WTC11 (cell line): ENCODE measurements around the gene PTGS1.

ENCODE experiments used
- ATF1 ChIP-seq: sonication (generic); formaldehyde crosslinking; IDR thresholded peaks from 2 replicates; pipeline ENCODE4 v1.8.1; 2023; ENCODE audit warnings: mild to moderate bottlenecking, moderate library complexity, missing genetic modification reagents
- TF ChIP-seq, protein P1 (sequence below): fragments of 200-600 bp; IDR thresholded peaks from 2 replicates; pipeline ENCODE4 v1.8.0; 2022; ENCODE audit warnings: antibody characterized with exemption

- no peak for TF ChIP-seq ATF1
- TF ChIP-seq, protein P1, sequence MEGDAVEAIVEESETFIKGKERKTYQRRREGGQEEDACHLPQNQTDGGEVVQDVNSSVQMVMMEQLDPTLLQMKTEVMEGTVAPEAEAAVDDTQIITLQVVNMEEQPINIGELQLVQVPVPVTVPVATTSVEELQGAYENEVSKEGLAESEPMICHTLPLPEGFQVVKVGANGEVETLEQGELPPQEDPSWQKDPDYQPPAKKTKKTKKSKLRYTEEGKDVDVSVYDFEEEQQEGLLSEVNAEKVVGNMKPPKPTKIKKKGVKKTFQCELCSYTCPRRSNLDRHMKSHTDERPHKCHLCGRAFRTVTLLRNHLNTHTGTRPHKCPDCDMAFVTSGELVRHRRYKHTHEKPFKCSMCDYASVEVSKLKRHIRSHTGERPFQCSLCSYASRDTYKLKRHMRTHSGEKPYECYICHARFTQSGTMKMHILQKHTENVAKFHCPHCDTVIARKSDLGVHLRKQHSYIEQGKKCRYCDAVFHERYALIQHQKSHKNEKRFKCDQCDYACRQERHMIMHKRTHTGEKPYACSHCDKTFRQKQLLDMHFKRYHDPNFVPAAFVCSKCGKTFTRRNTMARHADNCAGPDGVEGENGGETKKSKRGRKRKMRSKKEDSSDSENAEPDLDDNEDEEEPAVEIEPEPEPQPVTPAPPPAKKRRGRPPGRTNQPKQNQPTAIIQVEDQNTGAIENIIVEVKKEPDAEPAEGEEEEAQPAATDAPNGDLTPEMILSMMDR, result no peak
These were observed 35.5 kb downstream of the PTGS1 start for GRCh38 chr9:122406070-122406890.
